ENCODE results near the gene MYH14.

The MYH14 gene

GRCh38 chr19:50195224-50195623, 8.2 kb upstream of the MYH14 start:
- no peak for DNase-seq

- no peak for DNase-seq
Measured at GRCh38 chr19:50196322-50196932, 7.0 kb upstream of the MYH14 start.

GRCh38 chr19:50197348-50197747, 6.1 kb upstream of the MYH14 start:
- no peak for DNase-seq

GRCh38 chr19:50198431-50199258, 4.8 kb upstream of the MYH14 start:
- DNase-seq = no peak

GRCh38 chr19:50199259-50199555, 4.2 kb upstream of the MYH14 start:
- no peak for DNase-seq

- DNase-seq = no peak
Measured at GRCh38 chr19:50202386-50202785, 1.0 kb upstream of the MYH14 start.

GRCh38 chr19:50202962-50203280, 501 bp upstream of the MYH14 start:
- DNase-seq = no peak

- no peak for DNase-seq
Measured at GRCh38 chr19:50204081-50204428, 633 bp downstream of the MYH14 start.

GRCh38 chr19:50204811-50205675, 1.6 kb downstream of the MYH14 start:
- peak; percentile 25 for DNase-seq

- no peak for DNase-seq
Measured at GRCh38 chr19:50205681-50206138, 2.3 kb downstream of the MYH14 start.

- DNase-seq = no peak
Measured at GRCh38 chr19:50206191-50206590, 2.8 kb downstream of the MYH14 start.

- no peak for DNase-seq
Measured at GRCh38 chr19:50207730-50208129, 4.3 kb downstream of the MYH14 start.

GRCh38 chr19:50209131-50209530, 5.7 kb downstream of the MYH14 start:
- no peak for DNase-seq

GRCh38 chr19:50210425-50210824, 7.0 kb downstream of the MYH14 start:
- no peak for DNase-seq

GRCh38 chr19:50213925-50214324, 10.5 kb downstream of the MYH14 start:
- DNase-seq = no peak

- no peak for DNase-seq
Measured at GRCh38 chr19:50214699-50215543, 11.5 kb downstream of the MYH14 start.

GRCh38 chr19:50215820-50216219, 12.4 kb downstream of the MYH14 start:
- no peak for DNase-seq

GRCh38 chr19:50221087-50221486, 17.7 kb downstream of the MYH14 start:
- DNase-seq = no peak

GRCh38 chr19:50222691-50223438, 19.4 kb downstream of the MYH14 start:
- no peak for DNase-seq

- DNase-seq = no peak
Measured at GRCh38 chr19:50223439-50223716, 20.0 kb downstream of the MYH14 start.

GRCh38 chr19:50224986-50225747, 21.7 kb downstream of the MYH14 start:
- no peak for DNase-seq

GRCh38 chr19:50226536-50226935, 23.1 kb downstream of the MYH14 start:
- no peak for DNase-seq

All from activated CD4-positive, alpha-beta T cell treated with anti-CD3 and anti-CD28 coated beads for 48 hours (primary cell).